ENCODE data around the gene MYO1A. TPM values are rescaled to one million over a fixed set of nuclear protein-coding genes. Genes with fewer than 3 reads are reported as not detected.

Gene MYO1A
- total RNA-seq (under 1 TPM; 0.08 to 0.28 TPM), polyA plus RNA-seq (under 1 TPM in 1 of 2 donors, not detected in 1; 0.03 TPM)

- no peaks in the 10 kb centered on the region for H3K9me3 ChIP-seq (ENCODE audit: control insufficient read depth in 4 of 4, low read length in 3 of 4)
- H3K36me3 ChIP-seq (ENCODE audit: control insufficient read depth in 4 of 4, insufficient read depth in 3 of 4, low read depth in 1 of 4, low read length in 3 of 4), result no peaks in the 10 kb centered on the region
- TF ChIP-seq FOXA1 (IDR thresholded peaks at IDR 0.05) (no peak), REST (IDR thresholded peaks at IDR 0.05) (peak; percentile 97), HNF4A (conservative IDR thresholded peaks at IDR 0.05) (peak in 1 of 2 donors; percentile 25)
- 44% methylated on average over 2 of the region's 2 CpGs for WGBS
- DNase-seq (ENCODE audit: low spot score), result no peak
- H3K27me3 ChIP-seq (ENCODE audit: control insufficient read depth in 4 of 4, insufficient read depth in 4 of 4, low read length in 3 of 4), result no peaks in the 10 kb centered on the region
- H3K9ac ChIP-seq (ENCODE audit: low read depth in 1 of 2, low read length in 2 of 2), result no peak within 1 kb of the TSS
- H3K4me1 ChIP-seq (ENCODE audit: control insufficient read depth in 4 of 4, insufficient read depth in 4 of 4, low read length in 3 of 4), result no peaks in the 10 kb centered on the region
- H3K4me3 ChIP-seq (ENCODE audit: low read depth in 1 of 3, low read length in 3 of 3), result no peak within 1 kb of the TSS
- no peak within 1 kb of the TSS for H3K27ac ChIP-seq (ENCODE audit: low read depth in 1 of 2, low read length in 2 of 2)
These were observed at the start of gene MYO1A for GRCh38 chr12:57049890-57050289. TSS of gene MYO1A (minus strand) at chr12:57050129. CDS start at chr12:57048323, 1,806 bp downstream.

- WGBS, result 80% methylated on average over 11 of the region's 11 CpGs
- no peaks in the 10 kb centered on the region for H3K27me3 ChIP-seq (ENCODE audit: control insufficient read depth in 4 of 4, insufficient read depth in 4 of 4, low read length in 3 of 4)
- TF ChIP-seq SP1 (IDR thresholded peaks at IDR 0.05) (no peak), FOXA2 (IDR thresholded peaks at IDR 0.05) (no peak), RXRA (IDR thresholded peaks at IDR 0.05) (no peak), ZBTB33 (IDR thresholded peaks at IDR 0.05) (no peak), RAD21 (IDR thresholded peaks at IDR 0.05) (no peak), NR2F2 (IDR thresholded peaks at IDR 0.05) (no peak), JUND (IDR thresholded peaks at IDR 0.05) (no peak), CTCF (IDR thresholded peaks at IDR 0.05; ENCODE audit: low read depth, low read length, missing input control) (no peak), YY1 (IDR thresholded peaks at IDR 0.05) (no peak)
- no peak for DNase-seq (ENCODE audit: low spot score)
- H3K27ac ChIP-seq (ENCODE audit: low read depth in 1 of 2, low read length in 2 of 2), result peak overlapping the region; percentile 1 to 23
- no peak overlapping the region for H3K9ac ChIP-seq (ENCODE audit: low read depth in 1 of 2, low read length in 2 of 2)
- peaks cover 7 to 21% (median 10%) of the 10 kb centered on the region in 4 donors for H3K4me1 ChIP-seq (ENCODE audit: control insufficient read depth in 4 of 4, insufficient read depth in 4 of 4, low read length in 3 of 4)
- H3K4me3 ChIP-seq (ENCODE audit: low read depth in 1 of 3, low read length in 3 of 3), result no peak overlapping the region
- H3K9me3 ChIP-seq (ENCODE audit: control insufficient read depth in 4 of 4, low read length in 3 of 4), result no peaks in the 10 kb centered on the region
- H3K36me3 ChIP-seq (ENCODE audit: control insufficient read depth in 4 of 4, insufficient read depth in 3 of 4, low read depth in 1 of 4, low read length in 3 of 4), result peaks cover 7 to 57% (median 39%) of the 10 kb centered on the region in 4 donors
These were observed 49.3 kb upstream of the MYO1A start for GRCh38 chr12:57099047-57099714.
